T-helper 1 cell treated with Interleukin-12 subunit alpha and Interleukin-12 subunit beta and Interleukin-4 antibody, amounts not matched to agents 30 ng/mL and 1 ng/mL, for 36 hours (primary cell): ENCODE measurements around the gene PTPRG. TPM values are rescaled to one million over a fixed set of nuclear protein-coding genes. Genes with fewer than 3 reads are reported as not detected.

ENCODE experiments used
- intact Hi-C: fragments of 100-400 bp; cut with micrococcal nuclease; formaldehyde crosslinking; loops from one replicate; pipeline ENCODE4 v1.15.1; 2024
- total RNA-seq: library from RNA; stranded (reverse); gene quantifications from 2 replicates; pipeline ENCODE4 v1.2.3, GENCODE V29; 2022

The PTPRG gene
- total RNA-seq, 1 donor from 2014 or later = 2.5 TPM

DNA sequence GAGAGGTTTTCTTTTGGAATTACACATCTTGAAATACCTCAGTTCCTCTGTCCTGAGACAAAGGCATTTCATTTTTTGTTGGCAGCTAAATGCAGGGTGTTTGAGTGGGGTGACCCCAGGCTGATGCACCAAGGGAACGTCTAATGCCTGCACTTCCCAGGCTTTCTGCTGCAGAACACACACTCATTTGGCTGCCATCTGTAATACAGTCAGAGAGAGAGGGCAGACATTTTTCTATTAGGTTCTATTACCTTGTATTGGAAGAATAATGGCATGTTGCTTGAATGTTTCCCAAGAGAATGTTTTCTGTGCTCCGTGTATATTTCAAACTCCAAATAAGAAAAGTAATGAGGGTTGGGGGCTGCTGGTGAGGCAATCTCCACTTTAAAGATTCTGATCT is 87.1 kb downstream of the PTPRG start:
- intact Hi-C loops = no loop called here

DNA sequence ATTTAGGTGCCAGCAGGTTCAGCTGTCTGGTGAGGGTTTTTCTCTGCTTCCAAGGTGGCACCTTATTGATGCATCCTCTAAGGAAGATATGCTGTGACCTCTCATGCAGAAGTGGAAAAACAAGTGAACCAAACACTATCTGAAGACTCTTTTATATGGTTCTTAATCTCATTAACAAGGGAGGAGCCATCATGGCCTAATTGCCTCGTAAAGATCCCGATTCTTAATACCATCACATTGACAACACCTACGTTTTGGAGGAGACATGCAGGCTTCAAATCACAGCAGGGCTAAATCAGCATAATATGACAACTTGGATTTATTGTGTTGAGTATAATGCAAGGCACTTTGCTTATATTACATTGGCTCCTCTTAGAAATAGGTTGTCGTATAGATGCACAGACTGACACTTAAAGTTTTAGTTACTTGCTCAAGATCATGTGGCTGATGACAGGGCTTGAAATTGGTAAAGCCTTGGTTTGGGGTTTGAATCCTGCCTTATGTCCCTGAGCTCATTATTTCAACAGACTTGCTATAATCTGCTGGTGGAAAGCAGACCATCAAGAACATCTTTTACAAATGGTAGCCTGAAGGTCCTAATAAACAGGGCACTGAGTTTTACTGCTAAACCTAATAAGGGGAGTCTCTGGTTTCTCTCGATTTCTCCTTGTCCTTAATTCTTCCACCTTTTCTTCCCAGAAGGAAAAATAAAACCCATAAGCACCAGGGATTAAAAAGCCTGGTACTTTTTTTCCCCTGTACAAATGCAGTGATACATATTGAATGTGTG is 88.2 kb downstream of the PTPRG start:
- intact Hi-C loops = no loop called here

GRCh38 chr3:61650276-61650675 is 88.9 kb downstream of the PTPRG start:
- intact Hi-C loops = no loop called here

DNA sequence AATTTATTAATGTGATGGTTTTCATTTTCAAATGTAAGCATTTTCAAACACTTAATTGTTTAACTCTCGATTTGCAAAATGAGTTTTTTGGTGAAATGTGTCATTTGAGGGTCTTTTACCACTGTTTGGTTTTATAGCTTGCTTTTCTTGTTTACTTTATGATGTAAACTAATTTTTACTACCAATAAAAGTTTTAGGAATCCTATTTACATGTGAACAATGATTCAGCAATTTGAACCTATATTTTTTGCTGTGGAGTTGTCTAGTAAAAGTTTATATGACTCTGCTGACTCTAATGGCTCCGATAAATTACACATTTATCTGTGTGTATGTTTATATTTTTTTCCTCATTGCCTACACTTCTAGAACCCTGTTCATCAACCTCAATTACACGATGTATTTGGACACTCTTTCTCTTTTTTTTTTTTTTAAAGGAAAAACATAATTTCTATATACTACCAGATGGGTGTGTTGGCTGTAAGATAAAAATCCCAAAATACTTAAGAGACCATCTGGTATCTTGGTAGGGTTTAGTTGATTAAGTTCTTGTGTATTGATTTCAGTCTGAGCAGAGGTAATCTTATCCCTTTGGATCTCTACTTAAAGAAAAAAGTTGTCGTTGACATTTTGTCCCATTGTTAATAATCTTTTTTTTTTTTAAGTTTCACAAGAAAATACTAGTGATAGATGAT is 89.5 kb downstream of the PTPRG start:
- intact Hi-C loops = no loop called here

DNA sequence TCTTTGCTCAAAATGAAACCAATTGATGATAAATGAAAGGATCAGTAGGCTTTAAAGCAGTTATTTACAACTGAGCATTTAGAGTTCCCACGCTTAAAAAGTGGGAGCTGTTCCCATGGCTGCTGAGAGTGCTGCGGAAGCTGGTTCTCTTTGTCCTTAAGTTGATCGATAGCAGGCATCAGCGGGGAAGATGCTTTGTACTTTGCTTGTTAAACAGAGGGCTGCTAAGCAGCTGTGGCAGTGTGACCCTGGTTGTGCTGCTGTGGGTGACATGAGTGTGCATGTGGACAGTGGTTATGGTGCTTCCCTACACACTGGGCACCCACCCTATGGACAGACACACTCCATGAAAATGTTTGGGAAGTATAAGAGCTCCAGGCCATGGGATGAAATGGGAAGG is 96.3 kb downstream of the PTPRG start:
- intact Hi-C loops = no loop called here

DNA sequence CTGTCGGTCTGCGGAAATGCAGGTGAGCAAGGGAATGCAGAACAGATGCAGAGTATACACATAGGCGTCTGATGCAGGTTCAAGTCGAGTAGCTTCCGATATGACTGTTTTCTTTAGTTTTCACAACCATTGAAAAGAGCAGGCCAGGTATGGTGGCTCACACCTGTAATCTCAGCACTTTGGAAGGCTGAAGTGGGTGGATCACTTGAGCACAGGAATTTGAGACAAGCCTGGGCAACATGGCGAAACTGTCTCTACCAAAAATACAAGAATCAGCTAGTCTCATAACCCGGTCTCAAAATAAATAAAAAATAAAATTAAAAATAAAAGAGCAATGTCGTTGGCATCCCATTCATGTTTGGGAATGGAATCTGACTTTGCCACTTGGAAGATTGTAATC is 101.5 kb downstream of the PTPRG start:
- intact Hi-C loops = no loop called here

GRCh38 chr3:61663356-61664104 is 102.2 kb downstream of the PTPRG start:
- intact Hi-C loops = no loop called here

DNA sequence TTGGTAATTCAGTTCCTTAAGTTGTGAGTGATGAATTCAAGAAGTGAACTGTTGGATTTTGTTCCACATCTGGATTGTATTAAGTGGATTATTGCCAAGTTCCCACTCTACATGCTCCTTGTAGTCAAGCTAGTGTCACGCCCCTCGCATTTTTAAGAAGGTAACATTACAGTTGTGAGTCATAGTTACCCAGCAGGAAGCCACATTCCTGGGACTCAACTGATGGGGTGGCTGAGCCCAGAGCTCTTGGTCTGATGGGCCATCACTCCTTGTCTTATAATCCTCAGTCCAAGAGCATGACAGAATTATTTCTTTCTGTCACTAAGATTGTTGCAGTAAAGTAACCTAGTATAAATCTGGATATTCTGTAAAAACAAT is 102.7 kb downstream of the PTPRG start:
- intact Hi-C loops = no loop called here

DNA sequence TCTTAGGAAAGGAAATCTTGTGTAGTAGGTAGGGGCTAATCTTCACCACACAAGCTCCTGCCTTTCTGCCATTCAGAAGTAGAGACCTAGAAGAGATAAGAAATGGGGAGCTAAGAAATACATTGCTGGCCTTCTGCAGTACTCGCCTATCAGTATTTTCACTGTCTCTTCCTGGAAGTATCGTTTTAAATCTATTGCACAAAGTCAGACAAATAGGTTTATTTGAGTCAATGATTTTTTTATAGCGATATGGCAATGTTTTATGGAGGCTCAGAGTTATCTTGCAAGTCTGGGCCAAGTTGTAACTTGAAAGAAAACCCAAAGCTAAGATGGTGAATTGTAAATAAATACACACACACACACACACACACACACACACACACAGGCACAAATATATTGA is 103.8 kb downstream of the PTPRG start:
- intact Hi-C loops = no loop called here

DNA sequence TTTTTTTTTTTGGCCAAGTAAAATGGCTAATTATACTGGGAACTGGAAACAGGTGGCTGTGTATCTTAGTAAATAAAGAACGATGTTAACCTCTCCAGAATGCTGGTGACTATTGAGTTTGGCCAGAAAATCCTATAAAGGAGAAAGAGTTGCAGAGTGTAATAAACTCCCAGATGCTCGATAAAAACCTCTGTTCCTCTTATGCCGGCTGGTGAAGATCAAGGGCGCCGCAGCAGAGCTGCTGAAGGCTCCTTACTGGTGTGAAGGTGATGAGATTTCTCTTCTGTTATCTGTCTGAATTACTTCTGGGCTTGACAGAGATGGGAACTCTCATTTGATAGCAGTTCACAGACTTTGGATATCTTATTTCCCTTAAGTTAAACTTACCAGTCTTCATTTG is 104.6 kb downstream of the PTPRG start:
- intact Hi-C loops = no loop called here

DNA sequence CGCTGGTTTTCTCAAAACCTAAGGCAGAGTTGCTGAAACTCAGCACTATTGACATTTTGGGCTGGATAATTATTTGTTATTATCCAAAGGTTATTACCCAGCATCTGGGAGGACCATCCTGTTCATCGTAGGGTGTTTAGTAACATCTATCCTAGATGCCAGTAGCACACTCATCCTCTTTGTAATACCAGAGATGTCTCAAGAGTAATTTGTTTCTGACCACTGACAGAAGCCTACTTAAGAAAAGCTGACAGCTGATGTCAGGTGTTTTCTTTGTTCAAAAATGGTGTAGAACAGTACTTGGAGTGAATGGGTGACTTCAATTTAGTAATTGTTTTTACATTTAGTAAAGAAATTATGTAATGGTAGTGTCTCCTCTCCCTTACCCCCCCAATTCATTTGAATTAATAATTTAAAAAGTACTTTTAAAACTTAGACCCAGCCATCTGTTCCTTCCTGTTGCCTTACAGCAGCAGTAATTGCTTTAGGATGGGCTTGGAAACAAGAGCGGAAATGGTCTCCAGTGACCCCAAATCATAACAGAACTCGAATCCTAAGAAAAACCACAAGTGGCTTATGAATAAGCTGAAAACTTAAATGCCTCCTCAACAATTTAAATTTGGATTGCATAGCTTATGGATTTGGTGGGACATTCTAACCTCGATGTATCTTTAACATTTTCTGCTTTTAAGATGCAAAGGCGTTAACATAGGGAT is 105.4 kb downstream of the PTPRG start:
- intact Hi-C loops = no loop called here

DNA sequence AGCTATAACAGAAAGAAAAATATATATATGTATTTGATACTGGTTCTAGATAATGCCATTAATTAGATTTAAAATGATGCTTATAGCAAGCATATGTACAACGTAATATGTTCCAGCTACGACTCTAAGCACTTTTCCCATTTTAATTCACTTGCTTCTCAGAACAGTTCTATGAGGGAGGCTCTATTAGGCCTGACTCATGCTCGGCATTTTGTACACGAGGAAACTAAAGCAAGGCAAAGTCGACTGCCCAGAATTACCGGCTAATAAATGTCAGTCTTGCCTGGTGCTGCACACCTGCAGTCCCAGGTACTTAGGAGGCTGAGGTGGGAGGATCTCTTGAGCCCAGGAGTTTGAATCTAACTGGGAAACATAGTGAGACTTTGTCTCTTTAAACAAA is 106.0 kb downstream of the PTPRG start:
- intact Hi-C loops = no loop called here

DNA sequence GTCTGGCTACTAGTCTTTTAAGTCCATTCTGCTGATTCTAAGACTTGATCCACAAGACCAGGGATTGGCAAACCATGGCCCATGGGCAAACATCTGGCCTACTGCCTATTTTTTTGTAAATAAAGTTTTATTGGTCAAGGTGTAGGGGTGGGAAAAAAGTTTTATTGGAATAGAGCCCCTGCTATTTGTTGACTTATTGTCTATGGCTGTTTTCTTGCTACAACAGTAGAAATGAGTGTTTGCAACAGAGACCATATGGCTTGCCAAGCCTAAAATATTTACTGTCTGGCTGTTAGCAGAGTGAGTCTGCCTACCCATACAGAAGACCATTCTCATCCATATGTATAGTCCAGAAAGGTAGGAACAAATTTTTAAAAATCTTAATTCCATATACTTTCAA is 106.4 kb downstream of the PTPRG start:
- intact Hi-C loops = no loop called here

GRCh38 chr3:61668317-61668864 is 107.0 kb downstream of the PTPRG start:
- intact Hi-C loops = no loop called here

- intact Hi-C loops = no loop called here
Measured at GRCh38 chr3:61669203-61669602, 107.8 kb downstream of the PTPRG start.

DNA sequence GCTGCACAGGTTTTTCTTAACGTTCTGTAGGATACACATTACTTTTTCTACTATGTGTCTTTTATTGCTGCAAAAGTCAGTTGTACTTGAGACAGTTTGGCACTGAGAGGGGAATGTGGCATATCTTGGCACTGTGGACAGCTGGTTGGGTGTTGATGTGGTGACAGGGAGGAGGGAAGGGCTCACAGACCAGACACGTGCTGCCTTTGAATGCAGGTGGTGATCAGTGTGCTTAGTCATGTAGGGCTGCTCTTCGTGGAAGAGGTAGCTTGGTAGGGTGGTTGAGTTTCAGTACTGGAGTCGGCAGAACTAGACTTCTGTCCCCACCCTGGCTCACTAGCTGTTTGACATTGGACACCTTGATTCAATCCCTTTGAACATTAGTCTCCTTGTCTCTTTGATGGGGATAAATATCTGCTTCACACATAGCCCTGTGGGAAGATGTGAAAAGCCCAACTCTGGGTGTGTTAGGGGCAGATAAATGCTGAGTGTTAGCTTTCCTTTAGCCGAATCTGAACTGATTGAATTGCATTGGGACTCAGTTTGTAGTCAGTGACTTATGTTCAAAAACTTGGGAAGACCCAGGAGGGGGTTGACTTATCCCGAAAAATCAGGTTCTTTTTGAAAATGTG is 108.4 kb downstream of the PTPRG start:
- intact Hi-C loops = no loop called here

- intact Hi-C loops = no loop called here
Measured at GRCh38 chr3:61673651-61674050, 112.3 kb downstream of the PTPRG start.

GRCh38 chr3:61674596-61674995 is 113.2 kb downstream of the PTPRG start:
- intact Hi-C loops = no loop called here

GRCh38 chr3:61679026-61679425 is 117.7 kb downstream of the PTPRG start:
- intact Hi-C loops = no loop called here

- intact Hi-C loops = no loop called here
Measured at GRCh38 chr3:61680617-61681016, 119.2 kb downstream of the PTPRG start.

DNA sequence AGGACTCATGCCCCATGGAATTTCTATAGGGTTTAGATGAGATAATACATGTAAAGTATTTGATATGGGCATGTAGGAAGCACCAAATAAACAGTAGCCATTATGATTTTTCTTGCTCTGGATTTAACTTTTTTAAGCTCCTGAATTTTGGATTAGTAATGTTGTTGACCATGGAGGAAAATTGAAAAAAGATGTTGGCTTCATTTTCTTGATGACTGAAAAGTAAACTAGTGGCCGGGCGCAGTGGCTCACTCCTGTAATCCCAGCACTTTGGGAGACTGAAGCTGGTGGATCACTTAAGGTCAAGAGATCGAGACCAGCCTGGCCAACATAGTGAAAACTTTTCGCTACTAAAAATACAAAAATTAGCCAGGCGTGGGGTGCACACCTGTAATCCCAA is 120.3 kb downstream of the PTPRG start:
- intact Hi-C loops = no loop called here
